ENCODE measurements around the gene ROBO2.

The ROBO2 gene

GRCh38 chr3:77039606-77040171 lies at the start of gene ROBO2:
Gene ROBO2, plus strand, starts transcription at chr3:77040099. Its CDS starts 687 bp downstream, at chr3:77040786.
- peak; percentile 23 for DNase-seq (ENCODE audit: extremely low read depth, low read depth)
- TF ChIP-seq CTCF (IDR thresholded peaks at IDR 0.05; ENCODE audit: low read depth, low read length) = no peak

- no peak for TF ChIP-seq CTCF (IDR thresholded peaks at IDR 0.05; ENCODE audit: low read depth, low read length)
- DNase-seq (ENCODE audit: extremely low read depth, low read depth) = no peak
Measured at GRCh38 chr3:76990606-76991005, 49.3 kb upstream of the ROBO2 start.

GRCh38 chr3:76991165-76991564 lies 48.7 kb upstream of the ROBO2 start:
- no peak for DNase-seq (ENCODE audit: extremely low read depth, low read depth)
- no peak for TF ChIP-seq CTCF (IDR thresholded peaks at IDR 0.05; ENCODE audit: low read depth, low read length)

GRCh38 chr3:76997733-76998132 lies 42.2 kb upstream of the ROBO2 start:
- no peak for TF ChIP-seq CTCF (IDR thresholded peaks at IDR 0.05; ENCODE audit: low read depth, low read length)
- DNase-seq (ENCODE audit: extremely low read depth, low read depth) = no peak

- no peak for DNase-seq (ENCODE audit: extremely low read depth, low read depth)
- no peak for TF ChIP-seq CTCF (IDR thresholded peaks at IDR 0.05; ENCODE audit: low read depth, low read length)
Measured at GRCh38 chr3:76998555-76998954, 41.3 kb upstream of the ROBO2 start.

GRCh38 chr3:77001062-77001701 lies 38.7 kb upstream of the ROBO2 start:
- no peak for TF ChIP-seq CTCF (IDR thresholded peaks at IDR 0.05; ENCODE audit: low read depth, low read length)
- DNase-seq (ENCODE audit: extremely low read depth, low read depth) = no peak

- no peak for DNase-seq (ENCODE audit: extremely low read depth, low read depth)
- no peak for TF ChIP-seq CTCF (IDR thresholded peaks at IDR 0.05; ENCODE audit: low read depth, low read length)
Measured at GRCh38 chr3:77014226-77014625, 25.7 kb upstream of the ROBO2 start.

Data from AG09319 (cell line).